Kidney tubule cell (primary cell): Measurements from ENCODE around the gene FAM209A.
"Not testable (repeated sequence)": the region's sequence is repeated elsewhere in the genome, so short reads cannot be mapped to it uniquely, and the experiment has no call there.

Source experiments
- DNase-seq: peaks from one replicate; pipeline ENCODE4 v3.0.0-alpha.2; 2018; ENCODE audit warnings: low spot score

Gene FAM209A

DNA sequence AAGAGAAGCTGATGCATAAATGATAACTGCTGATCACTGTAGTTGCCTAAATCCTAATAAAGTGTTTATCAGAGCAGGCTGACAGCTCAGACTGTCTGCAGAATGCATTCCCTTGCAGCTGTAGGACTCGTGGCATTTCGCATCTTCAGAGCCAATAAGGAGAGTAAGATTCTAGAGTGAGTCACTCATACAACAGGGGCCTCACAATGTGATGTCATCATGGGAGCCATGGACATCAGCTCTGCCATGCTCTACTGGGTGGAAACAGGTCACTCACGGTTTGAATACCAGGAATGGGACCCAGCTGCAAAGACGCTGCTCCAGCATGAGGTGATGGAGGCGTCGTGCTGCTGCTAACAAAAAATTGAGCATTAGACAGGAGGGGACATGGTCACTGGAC lies 15.9 kb downstream of the FAM209A start:
- peak; percentile 11 for DNase-seq

DNA sequence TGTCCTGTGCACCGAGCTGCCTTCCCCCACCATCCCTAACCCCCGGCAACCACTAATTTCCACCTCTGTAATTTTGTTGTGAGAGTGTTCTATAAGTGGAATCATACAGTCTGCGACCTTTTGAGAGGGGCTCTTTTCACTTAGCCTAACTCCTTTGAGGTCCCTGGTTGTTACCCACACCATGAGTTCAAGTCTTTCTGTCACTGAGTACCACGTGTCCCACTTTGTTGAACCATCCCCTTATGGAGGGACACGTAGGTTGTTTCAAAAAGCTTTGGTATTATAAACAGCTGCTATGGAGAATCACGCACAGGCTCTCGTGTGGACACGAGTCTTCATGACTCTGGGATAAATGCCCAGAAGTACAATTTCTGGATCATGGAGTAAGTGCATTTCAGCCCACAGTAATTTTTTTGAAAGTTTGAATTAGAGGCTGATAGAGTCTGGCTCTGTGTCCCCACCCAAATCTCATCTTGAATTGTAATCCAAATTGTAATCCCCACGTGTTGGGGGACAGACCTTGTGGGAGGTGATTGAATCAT lies 18.0 kb downstream of the FAM209A start:
- no peak for DNase-seq

DNA sequence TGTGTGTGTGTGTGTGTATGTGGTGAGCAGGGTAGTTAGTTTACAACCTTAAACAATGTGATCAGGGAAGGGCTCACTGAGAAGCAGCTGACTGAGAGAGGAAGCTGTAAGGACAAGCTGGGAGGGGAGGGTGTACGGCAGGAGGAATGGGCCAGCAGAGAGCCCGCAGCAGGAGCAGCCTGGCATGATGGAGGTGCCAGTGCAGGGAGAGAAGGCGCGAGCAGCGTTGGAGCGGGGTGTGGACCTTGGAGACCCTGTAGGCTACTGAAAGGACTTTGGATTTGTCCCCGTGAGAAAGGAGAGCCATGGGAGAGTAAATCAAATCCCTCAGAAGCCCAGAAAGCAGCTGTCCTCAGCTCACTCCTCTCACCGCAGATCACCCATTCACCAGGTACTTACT lies 27.0 kb downstream of the FAM209A start:
- DNase-seq: no peak

GRCh38 chr20:56552911-56553629 lies 28.5 kb downstream of the FAM209A start:
- no peak for DNase-seq

GRCh38 chr20:56554869-56555268 lies 30.3 kb downstream of the FAM209A start:
- DNase-seq: peak; percentile 96

DNA sequence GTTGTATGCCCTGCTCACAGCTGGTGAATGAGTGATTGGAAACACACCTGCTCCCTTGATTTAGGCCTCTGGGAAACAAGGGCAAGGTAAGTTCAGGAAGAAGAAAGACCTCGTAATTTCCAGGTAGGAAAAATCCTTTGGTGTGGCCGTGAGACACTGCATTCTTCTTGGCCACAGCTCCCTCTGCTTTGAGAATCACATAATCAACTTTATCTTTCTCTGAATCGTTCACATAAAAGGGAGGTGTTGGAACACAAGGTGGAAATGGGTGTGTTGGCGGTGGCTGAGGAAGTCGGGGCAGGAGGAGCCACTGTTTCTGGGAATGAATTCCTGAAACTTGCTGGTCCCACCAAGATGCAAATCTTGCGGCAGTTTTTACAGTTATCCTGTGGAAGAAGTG lies 34.4 kb downstream of the FAM209A start:
- DNase-seq: no peak

DNA sequence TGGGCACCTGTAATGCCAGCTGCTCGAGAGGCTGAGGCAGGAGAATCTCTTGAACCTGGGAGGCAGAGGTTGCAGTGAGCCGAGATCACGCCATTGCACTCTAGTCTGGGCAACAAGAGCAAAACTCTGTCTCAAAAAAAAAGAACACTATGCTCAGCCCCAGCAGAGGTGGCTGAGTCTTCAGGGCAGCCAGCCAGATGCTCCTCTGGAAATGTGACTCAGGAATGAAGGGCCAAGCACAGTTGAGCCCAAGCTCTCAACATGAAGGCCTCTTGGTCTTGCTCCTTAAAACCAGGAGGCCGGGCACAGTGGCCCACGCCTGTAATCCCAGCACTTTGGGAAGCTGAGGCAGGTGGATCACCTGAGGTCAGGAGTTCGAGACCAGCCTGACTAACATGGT lies 40.0 kb downstream of the FAM209A start:
- DNase-seq: not testable (repeated sequence)

DNA sequence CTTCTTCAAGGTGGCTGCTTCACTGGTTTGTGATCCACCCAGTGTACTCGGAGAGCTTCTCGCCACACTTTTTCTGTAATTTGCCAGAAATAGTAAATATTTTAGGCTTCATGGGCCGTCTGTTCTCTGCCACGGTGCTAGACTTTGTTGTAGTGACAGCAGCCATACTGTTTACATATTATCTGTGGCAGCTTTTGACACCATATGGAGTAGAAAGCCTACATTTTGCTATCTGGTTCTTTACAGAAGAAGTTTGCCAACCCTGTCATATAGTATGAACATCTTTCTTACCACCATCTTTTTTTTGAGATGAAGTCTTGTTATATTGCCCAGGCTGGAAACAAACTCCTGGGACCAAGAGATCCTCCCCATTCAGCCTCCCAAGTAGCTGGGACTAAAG lies 41.0 kb downstream of the FAM209A start:
- DNase-seq: no peak

GRCh38 chr20:56566621-56567020 lies 42.1 kb downstream of the FAM209A start:
- peak; percentile 3 for DNase-seq

DNA sequence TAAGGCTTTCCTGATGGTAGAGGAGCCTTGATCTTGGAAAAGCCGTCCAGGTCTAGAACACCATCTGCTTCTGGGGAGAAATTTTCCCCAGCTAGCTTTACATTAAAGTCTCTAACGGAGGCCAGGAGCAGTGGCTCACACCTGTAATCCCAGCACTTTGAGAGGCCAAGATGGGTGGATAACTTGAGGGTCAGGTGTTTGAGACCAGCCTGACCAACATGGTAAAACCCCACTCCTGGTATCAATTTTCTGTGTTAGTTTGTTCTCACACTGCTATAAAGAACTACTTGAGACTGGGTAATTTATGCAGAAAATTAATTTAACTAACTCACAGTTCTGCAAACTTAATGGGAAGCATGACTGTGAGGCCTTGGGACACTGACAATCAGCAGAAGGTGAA lies 46.3 kb downstream of the FAM209A start:
- DNase-seq: no peak

DNA sequence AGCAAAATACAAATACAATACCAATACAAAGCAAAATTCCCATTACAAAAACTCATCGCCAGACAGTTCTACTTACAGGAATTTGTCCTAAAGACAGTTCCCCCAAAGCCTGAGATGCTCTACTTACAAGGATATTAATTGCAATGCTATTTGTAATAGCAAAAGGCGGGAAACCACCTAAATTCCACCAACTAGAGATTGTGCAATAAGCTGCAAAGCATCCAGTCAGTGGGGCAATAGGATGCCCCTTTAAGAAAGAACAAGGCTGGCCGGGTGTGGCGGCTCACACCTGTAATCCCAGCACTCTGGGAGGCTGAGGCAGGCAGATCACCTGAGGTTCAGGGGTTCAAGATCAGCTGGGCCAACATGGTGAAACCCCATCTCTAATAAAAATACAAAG lies 47.6 kb downstream of the FAM209A start:
- DNase-seq: no peak

DNA sequence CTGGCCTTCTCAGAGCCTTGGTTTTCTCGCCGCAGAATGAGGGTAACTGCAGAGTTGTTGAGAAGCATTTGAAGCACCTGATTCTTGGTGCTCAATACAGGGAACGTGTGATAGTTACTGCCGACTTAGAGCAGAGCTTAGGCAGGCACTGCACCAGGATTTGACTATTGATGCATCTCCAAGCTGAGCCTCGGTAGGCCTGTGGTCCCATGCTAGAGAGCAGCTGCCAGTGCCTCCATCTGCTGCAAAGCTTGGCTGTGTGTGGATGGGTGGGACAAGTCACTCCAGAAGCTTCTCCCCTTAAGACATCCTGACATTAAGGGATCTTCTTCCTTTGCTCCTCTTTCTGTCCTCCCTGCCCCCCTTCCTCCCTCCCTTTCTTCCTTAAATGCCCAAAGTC lies 49.4 kb downstream of the FAM209A start:
- no peak for DNase-seq

- DNase-seq: no peak
These were observed 50.1 kb downstream of the FAM209A start for GRCh38 chr20:56574531-56575142.

GRCh38 chr20:56575157-56575556 lies 50.6 kb downstream of the FAM209A start:
- no peak for DNase-seq
